Kidney epithelial cell (primary cell): ENCODE results near the gene CYP4F3. TPM values are rescaled to one million over a fixed set of nuclear protein-coding genes. Genes with fewer than 3 reads are reported as not detected.

ENCODE experiments used
- DNase-seq: peaks from one replicate; pipeline ENCODE4 v3.0.0-alpha.2; 2010; ENCODE audit warnings: low read depth
- H3K27me3 ChIP-seq: 2 replicates; pipeline ENCODE4 v1.6.0; 2011; ENCODE audit warnings: low read length; ENCODE audit not compliant: control insufficient read depth, insufficient read depth
- H3K36me3 ChIP-seq: 2 replicates; pipeline ENCODE4 v1.5.1; 2011; ENCODE audit warnings: low read length; ENCODE audit not compliant: control insufficient read depth, insufficient read depth
- H3K4me3 ChIP-seq: 2 replicates; pipeline ENCODE4 v1.5.1; 2011; ENCODE audit warnings: low read depth, mild to moderate bottlenecking, control low read depth, low read length
- total RNA-seq: library from RNA; depleted of rRNA; stranded (reverse); fragments of >200 nt; gene quantifications from 2 replicates; pipeline ENCODE4 v1.2.3, GENCODE V29; 2015
- TF ChIP-seq, protein P1 (sequence below): IDR thresholded peaks from 2 replicates; pipeline ENCODE4 v1.5.1; 2011; ENCODE audit warnings: mild to moderate bottlenecking, moderate library complexity, low read length, control low read depth, inconsistent platforms; ENCODE audit not compliant: insufficient read depth, poor library complexity, severe bottlenecking

The CYP4F3 gene
- total RNA-seq, 1 donor from 2014 or later, result not detected

DNA sequence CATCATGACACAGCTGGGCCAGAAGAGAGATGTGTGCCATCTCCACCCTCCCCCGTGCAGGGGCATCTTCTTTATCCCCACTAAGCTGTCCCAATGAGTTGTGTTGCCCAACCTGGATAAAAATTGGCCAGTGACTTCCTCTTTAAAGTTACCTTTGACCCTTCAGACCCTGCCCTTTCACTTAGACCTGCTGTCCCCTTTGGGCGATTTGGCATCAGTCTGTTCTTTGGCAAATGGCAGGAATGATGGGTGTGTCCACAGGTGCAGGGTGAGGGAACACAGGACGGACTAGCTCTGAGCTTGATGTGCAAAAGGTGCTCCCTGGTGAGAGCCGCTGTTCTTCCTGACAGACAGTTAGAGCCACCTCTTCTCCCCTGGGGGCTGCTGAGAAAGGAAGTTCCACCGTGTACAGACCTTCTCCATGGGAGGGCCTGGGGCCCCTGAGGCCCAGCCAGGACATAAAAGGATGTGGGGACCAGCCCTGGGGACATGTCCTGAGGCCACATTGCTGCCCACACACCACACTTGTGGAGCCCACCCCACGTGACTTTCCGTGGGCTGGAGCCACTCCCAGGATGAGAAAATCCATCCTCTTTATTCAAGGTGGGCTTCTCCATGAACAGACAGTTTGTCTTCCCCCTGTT lies 23.9 kb upstream of the CYP4F3 start:
- Histone ChIP-seq H3K36me3 (no peaks in the 10 kb centered on the region), H3K27me3 (no peaks in the 10 kb centered on the region), H3K4me3 (no peak overlapping the region)
- TF ChIP-seq, protein P1, sequence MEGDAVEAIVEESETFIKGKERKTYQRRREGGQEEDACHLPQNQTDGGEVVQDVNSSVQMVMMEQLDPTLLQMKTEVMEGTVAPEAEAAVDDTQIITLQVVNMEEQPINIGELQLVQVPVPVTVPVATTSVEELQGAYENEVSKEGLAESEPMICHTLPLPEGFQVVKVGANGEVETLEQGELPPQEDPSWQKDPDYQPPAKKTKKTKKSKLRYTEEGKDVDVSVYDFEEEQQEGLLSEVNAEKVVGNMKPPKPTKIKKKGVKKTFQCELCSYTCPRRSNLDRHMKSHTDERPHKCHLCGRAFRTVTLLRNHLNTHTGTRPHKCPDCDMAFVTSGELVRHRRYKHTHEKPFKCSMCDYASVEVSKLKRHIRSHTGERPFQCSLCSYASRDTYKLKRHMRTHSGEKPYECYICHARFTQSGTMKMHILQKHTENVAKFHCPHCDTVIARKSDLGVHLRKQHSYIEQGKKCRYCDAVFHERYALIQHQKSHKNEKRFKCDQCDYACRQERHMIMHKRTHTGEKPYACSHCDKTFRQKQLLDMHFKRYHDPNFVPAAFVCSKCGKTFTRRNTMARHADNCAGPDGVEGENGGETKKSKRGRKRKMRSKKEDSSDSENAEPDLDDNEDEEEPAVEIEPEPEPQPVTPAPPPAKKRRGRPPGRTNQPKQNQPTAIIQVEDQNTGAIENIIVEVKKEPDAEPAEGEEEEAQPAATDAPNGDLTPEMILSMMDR, result no peak
- DNase-seq, result no peak

DNA sequence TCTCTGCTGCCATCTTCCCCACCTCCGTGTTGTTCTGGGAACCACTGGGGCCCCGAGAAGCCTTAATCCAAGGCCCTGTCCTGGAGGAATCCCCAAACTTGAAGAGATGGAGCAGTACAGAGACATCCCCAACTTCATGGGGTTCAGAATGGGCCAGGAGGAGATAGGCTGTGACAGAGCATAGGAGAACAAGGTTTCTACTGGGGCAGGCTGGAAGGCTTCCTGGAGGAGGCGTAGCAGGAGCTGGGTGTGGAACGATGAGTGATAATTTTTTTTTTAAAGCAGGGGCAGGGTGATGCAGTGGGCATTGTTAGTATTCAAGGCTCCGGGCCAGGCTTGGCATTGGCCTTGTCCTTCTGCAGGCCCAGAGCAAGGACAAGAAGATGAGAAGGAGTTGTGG lies 22.4 kb upstream of the CYP4F3 start:
- DNase-seq, result no peak
- no peaks in the 10 kb centered on the region for H3K36me3 ChIP-seq
- TF ChIP-seq, protein P1, result no peak
- no peaks in the 10 kb centered on the region for H3K27me3 ChIP-seq
- H3K4me3 ChIP-seq, result no peak overlapping the region

DNA sequence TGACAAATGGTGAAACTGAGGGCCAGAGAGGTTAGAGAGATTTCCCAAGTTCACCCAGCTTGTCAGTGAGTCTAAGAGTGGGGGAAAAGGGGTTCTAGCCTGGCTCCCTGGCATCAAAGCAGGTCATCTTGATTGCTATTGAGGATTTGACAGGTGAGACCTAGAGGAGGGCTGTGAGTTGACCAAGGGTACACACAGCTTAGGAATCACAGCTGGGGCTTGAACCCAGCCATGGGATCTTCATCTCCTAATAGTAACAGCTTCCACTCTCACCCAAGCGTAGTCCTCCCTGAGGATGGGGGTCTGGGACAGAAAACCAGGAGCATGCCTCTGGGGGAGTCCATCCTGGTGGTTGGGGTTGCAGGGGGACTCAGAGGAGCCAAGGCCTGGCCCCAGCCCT lies 18.9 kb upstream of the CYP4F3 start:
- TF ChIP-seq, protein P1, result no peak
- Histone ChIP-seq H3K36me3 (no peaks in the 10 kb centered on the region), H3K4me3 (no peak overlapping the region), H3K27me3 (no peaks in the 10 kb centered on the region)
- no peak for DNase-seq

DNA sequence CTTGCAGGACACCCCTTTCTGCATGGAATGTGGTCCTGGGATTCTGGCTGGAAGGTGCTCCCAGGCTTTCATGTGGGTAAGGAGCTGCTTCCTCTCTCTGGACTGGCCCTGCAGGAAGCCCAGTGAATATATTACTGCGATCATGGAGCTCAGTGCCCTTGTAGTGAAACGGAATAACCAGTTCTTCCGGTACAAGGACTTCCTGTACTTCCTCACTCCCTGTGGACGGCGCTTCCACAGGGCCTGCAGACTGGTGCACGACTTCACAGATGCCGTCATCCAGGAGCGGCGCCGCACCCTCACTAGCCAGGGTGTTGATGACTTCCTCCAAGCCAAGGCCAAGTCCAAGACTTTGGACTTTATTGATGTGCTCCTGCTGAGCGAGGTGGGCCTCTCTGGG lies 17.7 kb upstream of the CYP4F3 start:
- Histone ChIP-seq H3K4me3 (no peak overlapping the region), H3K36me3 (no peaks in the 10 kb centered on the region), H3K27me3 (no peaks in the 10 kb centered on the region)
- TF ChIP-seq, protein P1, result no peak
- DNase-seq, result no peak

DNA sequence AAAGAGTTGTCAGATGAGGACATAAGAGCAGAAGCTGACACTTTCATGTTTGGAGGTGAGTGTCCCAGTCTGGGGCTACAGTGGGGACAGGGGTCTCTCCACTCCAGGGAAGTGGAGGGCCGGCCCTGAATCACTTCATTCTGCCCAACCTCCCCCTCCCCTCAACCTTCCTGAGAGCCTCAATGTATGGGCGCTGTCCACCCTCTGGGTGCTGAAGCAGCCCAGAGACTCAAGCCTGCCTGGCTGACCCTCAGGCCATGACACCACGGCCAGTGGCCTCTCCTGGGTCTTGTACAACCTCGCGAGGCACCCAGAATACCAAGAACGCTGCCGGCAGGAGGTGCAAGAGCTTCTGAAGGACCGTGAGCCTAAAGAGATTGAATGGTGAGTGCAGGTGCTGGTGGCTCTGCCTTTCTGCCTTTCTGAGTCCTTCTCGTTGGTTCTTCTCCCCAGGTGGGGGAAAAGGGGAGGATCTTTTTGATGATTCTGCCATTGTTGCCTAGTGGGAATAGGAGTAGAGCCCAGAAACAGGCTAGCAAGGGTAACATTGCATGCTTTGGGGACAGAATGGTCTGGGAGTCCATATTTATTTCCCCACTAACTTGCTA lies 16.9 kb upstream of the CYP4F3 start:
- Histone ChIP-seq H3K36me3 (no peaks in the 10 kb centered on the region), H3K27me3 (no peaks in the 10 kb centered on the region), H3K4me3 (no peak overlapping the region)
- TF ChIP-seq, protein P1, result no peak
- no peak for DNase-seq
